Stomach (tissue), 4 donors: ENCODE data around the gene ATIC.

Experiments
- CTCF ChIP-seq, 7 experiments: fragments of 450-650 bp in 4 of 7; fragments of 200-600 bp in 3 of 7; sonication (generic) in 3 of 7; IDR thresholded peaks; one replicate each; pipeline ENCODE4 v1.5.1; 2016 to 2019; ENCODE audit warnings: antibody characterized with exemption in 7 of 7, control low read depth in 2 of 7, mild to moderate bottlenecking in 1 of 7
- EP300 ChIP-seq: sonication (generic); formaldehyde crosslinking; IDR thresholded peaks from one replicate; pipeline ENCODE4 v1.6.1; 2017; ENCODE audit warnings: antibody characterized with exemption
- POLR2A ChIP-seq, 4 donors: fragments of 450-650 bp; IDR thresholded peaks; one replicate each; pipeline ENCODE4 v1.6.1; 2016; ENCODE audit warnings: antibody characterized with exemption in 4 of 4, control low read depth in 2 of 4, mild to moderate bottlenecking in 1 of 4, moderate library complexity in 1 of 4
- POLR2AphosphoS5 ChIP-seq, 3 donors: sonication (generic); formaldehyde crosslinking; IDR thresholded peaks; one replicate each; pipeline ENCODE4 v1.6.1; 2016; ENCODE audit warnings: antibody characterized with exemption in 3 of 3

- no peak for TF ChIP-seq CTCF (IDR thresholded peaks at IDR 0.05)
- TF ChIP-seq EP300 = no peak
- TF ChIP-seq POLR2A (IDR thresholded peaks at IDR 0.05) = no peak
- TF ChIP-seq POLR2AphosphoS5 (IDR thresholded peaks at IDR 0.05) = no peak
Measured at GRCh38 chr2:215277944-215278343, 33.9 kb upstream of the ATIC start.
